ENCODE data around the gene LRP1B.

Gene LRP1B

DNA sequence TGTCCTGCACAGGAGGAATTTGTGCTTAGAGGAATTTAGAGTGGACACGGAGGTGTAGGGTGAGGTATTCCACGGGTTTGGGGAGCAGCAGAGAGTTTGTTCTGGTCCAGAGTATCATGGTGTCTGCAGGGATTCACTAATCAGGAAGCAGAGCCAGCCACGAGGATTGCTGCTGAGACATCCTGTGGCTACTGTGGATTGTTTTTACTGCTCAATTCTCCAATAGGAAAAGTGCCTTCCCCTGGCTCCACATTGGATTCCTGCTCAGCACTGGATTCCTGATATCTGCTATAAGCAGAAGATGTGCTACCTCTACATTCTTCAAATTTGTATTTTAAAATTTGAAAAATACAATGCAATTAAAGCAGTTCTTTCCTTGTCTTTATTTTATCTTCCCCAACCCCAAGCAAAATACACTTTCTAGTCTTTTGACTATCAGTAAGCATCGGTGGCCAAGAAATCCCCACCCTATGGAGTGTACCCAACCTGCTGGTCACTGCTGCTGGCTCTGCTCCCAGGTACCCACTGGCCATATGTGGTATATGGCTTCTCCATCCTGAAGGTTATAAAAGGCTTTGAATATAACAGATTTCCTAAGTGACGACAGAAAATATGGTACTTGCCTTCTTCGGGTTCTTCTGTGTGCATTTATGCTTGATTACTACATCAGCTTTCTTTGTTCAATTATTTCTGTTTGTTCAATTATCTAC, 1947.6 kb downstream of the LRP1B start:
- TF ChIP-seq GATA3 (IDR thresholded peaks at IDR 0.05; ENCODE audit: low read depth, low read length): no peak
- no peak for TF ChIP-seq GATA2 (IDR thresholded peaks at IDR 0.05; ENCODE audit: low read depth, low read length)
